ENCODE results near the gene CDC42BPA.

The CDC42BPA gene

GRCh38 chr1:226976276-226976977 lies 341.9 kb downstream of the CDC42BPA start:
- Histone ChIP-seq H3K9me3 (ENCODE audit: control insufficient read depth in 5 of 5, low read length in 5 of 5) (peaks cover 0 to 7% (median 5%) of the 10 kb centered on the region in 5 donors), H3K27ac (ENCODE audit: low read depth, low read length) (no peak overlapping the region), H3K27me3 (ENCODE audit: control insufficient read depth in 5 of 5, insufficient read depth in 4 of 5, low read length in 5 of 5) (no peaks in the 10 kb centered on the region), H3K36me3 (ENCODE audit: control insufficient read depth in 5 of 5, insufficient read depth in 5 of 5, low read length in 5 of 5) (peaks cover 5 to 44% (median 25%) of the 10 kb centered on the region in 5 donors), H3K9ac (ENCODE audit: low read length in 5 of 5) (no peak overlapping the region), H3K4me3 (ENCODE audit: low read depth in 1 of 5, low read length in 5 of 5) (no peak overlapping the region), H3K4me1 (ENCODE audit: control insufficient read depth in 5 of 5, insufficient read depth in 5 of 5, low read length in 5 of 5) (peaks cover 7 to 85% (median 63%) of the 10 kb centered on the region in 5 donors)

- H3K36me3 ChIP-seq (ENCODE audit: control insufficient read depth in 5 of 5, insufficient read depth in 5 of 5, low read length in 5 of 5), result peaks cover 6 to 39% (median 23%) of the 10 kb centered on the region in 5 donors
- peak overlapping the region in 1 of 5 donors; percentile 13 for H3K4me3 ChIP-seq (ENCODE audit: low read depth in 1 of 5, low read length in 5 of 5)
- peaks cover 0 to 8% (median 5%) of the 10 kb centered on the region in 5 donors for H3K9me3 ChIP-seq (ENCODE audit: control insufficient read depth in 5 of 5, low read length in 5 of 5)
- H3K9ac ChIP-seq (ENCODE audit: low read length in 5 of 5), result peak overlapping the region in 1 of 5 donors; percentile 74
- no peaks in the 10 kb centered on the region for H3K27me3 ChIP-seq (ENCODE audit: control insufficient read depth in 5 of 5, insufficient read depth in 4 of 5, low read length in 5 of 5)
- peaks cover 7 to 76% (median 58%) of the 10 kb centered on the region in 5 donors for H3K4me1 ChIP-seq (ENCODE audit: control insufficient read depth in 5 of 5, insufficient read depth in 5 of 5, low read length in 5 of 5)
- peak overlapping the region; percentile 96 for H3K27ac ChIP-seq (ENCODE audit: low read depth, low read length)
Measured at GRCh38 chr1:226975259-226976250, 342.7 kb downstream of the CDC42BPA start.

GRCh38 chr1:226974544-226975258 lies 343.6 kb downstream of the CDC42BPA start:
- Histone ChIP-seq H3K27me3 (ENCODE audit: control insufficient read depth in 5 of 5, insufficient read depth in 4 of 5, low read length in 5 of 5) (no peaks in the 10 kb centered on the region), H3K4me1 (ENCODE audit: control insufficient read depth in 5 of 5, insufficient read depth in 5 of 5, low read length in 5 of 5) (peaks cover 7 to 68% (median 49%) of the 10 kb centered on the region in 5 donors), H3K9me3 (ENCODE audit: control insufficient read depth in 5 of 5, low read length in 5 of 5) (peaks cover 0 to 8% (median 5%) of the 10 kb centered on the region in 5 donors), H3K27ac (ENCODE audit: low read depth, low read length) (peak overlapping the region; percentile 96), H3K36me3 (ENCODE audit: control insufficient read depth in 5 of 5, insufficient read depth in 5 of 5, low read length in 5 of 5) (peaks cover 10 to 40% (median 32%) of the 10 kb centered on the region in 5 donors), H3K9ac (ENCODE audit: low read length in 5 of 5) (peak overlapping the region; percentile 26 to 74 (median 63)), H3K4me3 (ENCODE audit: low read depth in 1 of 5, low read length in 5 of 5) (peak overlapping the region in 3 of 5 donors; percentile 13 to 19 (median 17))

- Histone ChIP-seq H3K27ac (ENCODE audit: low read depth, low read length) (peak overlapping the region; percentile 96), H3K4me3 (ENCODE audit: low read depth in 1 of 5, low read length in 5 of 5) (no peak overlapping the region), H3K4me1 (ENCODE audit: control insufficient read depth in 5 of 5, insufficient read depth in 5 of 5, low read length in 5 of 5) (peaks cover 7 to 61% (median 42%) of the 10 kb centered on the region in 5 donors), H3K9ac (ENCODE audit: low read length in 5 of 5) (peak overlapping the region; percentile 26 to 74 (median 63)), H3K36me3 (ENCODE audit: control insufficient read depth in 5 of 5, insufficient read depth in 5 of 5, low read length in 5 of 5) (peaks cover 10 to 38% (median 31%) of the 10 kb centered on the region in 5 donors), H3K27me3 (ENCODE audit: control insufficient read depth in 5 of 5, insufficient read depth in 4 of 5, low read length in 5 of 5) (no peaks in the 10 kb centered on the region), H3K9me3 (ENCODE audit: control insufficient read depth in 5 of 5, low read length in 5 of 5) (peaks cover 0 to 8% (median 5%) of the 10 kb centered on the region in 5 donors)
Measured at GRCh38 chr1:226973898-226974543, 344.3 kb downstream of the CDC42BPA start.

GRCh38 chr1:226973371-226973897 lies 344.9 kb downstream of the CDC42BPA start:
- H3K9ac ChIP-seq (ENCODE audit: low read length in 5 of 5), result peak overlapping the region; percentile 1 to 74 (median 41)
- peaks cover 0 to 8% (median 5%) of the 10 kb centered on the region in 5 donors for H3K9me3 ChIP-seq (ENCODE audit: control insufficient read depth in 5 of 5, low read length in 5 of 5)
- peak overlapping the region in 2 of 5 donors; percentile 9 to 53 for H3K4me3 ChIP-seq (ENCODE audit: low read depth in 1 of 5, low read length in 5 of 5)
- H3K27ac ChIP-seq (ENCODE audit: low read depth, low read length), result peak overlapping the region; percentile 96
- peaks cover 10 to 33% (median 27%) of the 10 kb centered on the region in 5 donors for H3K36me3 ChIP-seq (ENCODE audit: control insufficient read depth in 5 of 5, insufficient read depth in 5 of 5, low read length in 5 of 5)
- H3K27me3 ChIP-seq (ENCODE audit: control insufficient read depth in 5 of 5, insufficient read depth in 4 of 5, low read length in 5 of 5), result no peaks in the 10 kb centered on the region
- H3K4me1 ChIP-seq (ENCODE audit: control insufficient read depth in 5 of 5, insufficient read depth in 5 of 5, low read length in 5 of 5), result peaks cover 5 to 55% (median 36%) of the 10 kb centered on the region in 5 donors

GRCh38 chr1:226972931-226973330 lies 345.4 kb downstream of the CDC42BPA start:
- peak overlapping the region in 2 of 5 donors; percentile 28 to 41 for H3K9ac ChIP-seq (ENCODE audit: low read length in 5 of 5)
- H3K4me3 ChIP-seq (ENCODE audit: low read depth in 1 of 5, low read length in 5 of 5), result peak overlapping the region in 1 of 5 donors; percentile 53
- peaks cover 5 to 50% (median 36%) of the 10 kb centered on the region in 5 donors for H3K4me1 ChIP-seq (ENCODE audit: control insufficient read depth in 5 of 5, insufficient read depth in 5 of 5, low read length in 5 of 5)
- H3K27me3 ChIP-seq (ENCODE audit: control insufficient read depth in 5 of 5, insufficient read depth in 4 of 5, low read length in 5 of 5), result no peaks in the 10 kb centered on the region
- peaks cover 0 to 8% (median 5%) of the 10 kb centered on the region in 5 donors for H3K9me3 ChIP-seq (ENCODE audit: control insufficient read depth in 5 of 5, low read length in 5 of 5)
- H3K27ac ChIP-seq (ENCODE audit: low read depth, low read length), result peak overlapping the region; percentile 96
- H3K36me3 ChIP-seq (ENCODE audit: control insufficient read depth in 5 of 5, insufficient read depth in 5 of 5, low read length in 5 of 5), result peaks cover 10 to 30% (median 22%) of the 10 kb centered on the region in 5 donors

GRCh38 chr1:226971765-226972164 lies 346.5 kb downstream of the CDC42BPA start:
- Histone ChIP-seq H3K27ac (ENCODE audit: low read depth, low read length) (no peak overlapping the region), H3K9me3 (ENCODE audit: control insufficient read depth in 5 of 5, low read length in 5 of 5) (peaks cover 0 to 8% (median 5%) of the 10 kb centered on the region in 5 donors), H3K36me3 (ENCODE audit: control insufficient read depth in 5 of 5, insufficient read depth in 5 of 5, low read length in 5 of 5) (peaks cover 10 to 32% (median 15%) of the 10 kb centered on the region in 5 donors), H3K4me1 (ENCODE audit: control insufficient read depth in 5 of 5, insufficient read depth in 5 of 5, low read length in 5 of 5) (peaks cover 5 to 41% (median 36%) of the 10 kb centered on the region in 5 donors), H3K4me3 (ENCODE audit: low read depth in 1 of 5, low read length in 5 of 5) (no peak overlapping the region), H3K27me3 (ENCODE audit: control insufficient read depth in 5 of 5, insufficient read depth in 4 of 5, low read length in 5 of 5) (no peaks in the 10 kb centered on the region), H3K9ac (ENCODE audit: low read length in 5 of 5) (no peak overlapping the region)

GRCh38 chr1:226967665-226968064 lies 350.6 kb downstream of the CDC42BPA start:
- Histone ChIP-seq H3K27me3 (ENCODE audit: control insufficient read depth in 5 of 5, insufficient read depth in 4 of 5, low read length in 5 of 5) (no peaks in the 10 kb centered on the region), H3K4me3 (ENCODE audit: low read depth in 1 of 5, low read length in 5 of 5) (no peak overlapping the region), H3K27ac (ENCODE audit: low read depth, low read length) (no peak overlapping the region), H3K36me3 (ENCODE audit: control insufficient read depth in 5 of 5, insufficient read depth in 5 of 5, low read length in 5 of 5) (peaks cover 10 to 66% (median 49%) of the 10 kb centered on the region in 5 donors), H3K4me1 (ENCODE audit: control insufficient read depth in 5 of 5, insufficient read depth in 5 of 5, low read length in 5 of 5) (peaks cover 0 to 8% (median 6%) of the 10 kb centered on the region in 5 donors), H3K9me3 (ENCODE audit: control insufficient read depth in 5 of 5, low read length in 5 of 5) (peaks cover 0 to 8% (median 5%) of the 10 kb centered on the region in 5 donors), H3K9ac (ENCODE audit: low read length in 5 of 5) (no peak overlapping the region)

Data from subcutaneous abdominal adipose tissue (tissue), 5 donors.